Measurements from ENCODE around the gene GALNT10.

- TF ChIP-seq, protein P1, sequence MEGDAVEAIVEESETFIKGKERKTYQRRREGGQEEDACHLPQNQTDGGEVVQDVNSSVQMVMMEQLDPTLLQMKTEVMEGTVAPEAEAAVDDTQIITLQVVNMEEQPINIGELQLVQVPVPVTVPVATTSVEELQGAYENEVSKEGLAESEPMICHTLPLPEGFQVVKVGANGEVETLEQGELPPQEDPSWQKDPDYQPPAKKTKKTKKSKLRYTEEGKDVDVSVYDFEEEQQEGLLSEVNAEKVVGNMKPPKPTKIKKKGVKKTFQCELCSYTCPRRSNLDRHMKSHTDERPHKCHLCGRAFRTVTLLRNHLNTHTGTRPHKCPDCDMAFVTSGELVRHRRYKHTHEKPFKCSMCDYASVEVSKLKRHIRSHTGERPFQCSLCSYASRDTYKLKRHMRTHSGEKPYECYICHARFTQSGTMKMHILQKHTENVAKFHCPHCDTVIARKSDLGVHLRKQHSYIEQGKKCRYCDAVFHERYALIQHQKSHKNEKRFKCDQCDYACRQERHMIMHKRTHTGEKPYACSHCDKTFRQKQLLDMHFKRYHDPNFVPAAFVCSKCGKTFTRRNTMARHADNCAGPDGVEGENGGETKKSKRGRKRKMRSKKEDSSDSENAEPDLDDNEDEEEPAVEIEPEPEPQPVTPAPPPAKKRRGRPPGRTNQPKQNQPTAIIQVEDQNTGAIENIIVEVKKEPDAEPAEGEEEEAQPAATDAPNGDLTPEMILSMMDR (IDR thresholded peaks at IDR 0.05) = no peak
- TF ChIP-seq POLR2A (IDR thresholded peaks at IDR 0.05) (no peak), POLR2AphosphoS5 (IDR thresholded peaks at IDR 0.05; ENCODE audit: insufficient read depth in 1 of 2, low read depth in 1 of 2) (no peak)
These were observed 5.7 kb downstream of the GALNT10 start for GRCh38 chr5:154196281-154196680.
